Right lobe of liver (tissue), 4 donors: ENCODE data around the gene CHN2.
A peak's percentile ranks its signal among the peaks of the same experiment; 100 is the strongest.

ENCODE experiments used
- POLR2A ChIP-seq: fragments of 450-650 bp; IDR thresholded peaks from one replicate; pipeline ENCODE4 v1.6.1; 2017; ENCODE audit warnings: antibody characterized with exemption, mild to moderate bottlenecking
- TF ChIP-seq, protein P1 (sequence below), 4 donors: fragments of 200-600 bp in 3 of 4; fragments of 450-650 bp in 1 of 4; IDR thresholded peaks; one replicate each; pipeline versions ENCODE4 v1.5.1 to v1.8.0; 2016 to 2022; ENCODE audit warnings: antibody characterized with exemption in 4 of 4, mild to moderate bottlenecking in 2 of 4
- donor health status: DM: no; HTN: no; CAD: no.
- donor health status: DM: no; HTN: no; CAD: no.
- donor health status: DM: no; HTN: yes; CAD: no.

DNA sequence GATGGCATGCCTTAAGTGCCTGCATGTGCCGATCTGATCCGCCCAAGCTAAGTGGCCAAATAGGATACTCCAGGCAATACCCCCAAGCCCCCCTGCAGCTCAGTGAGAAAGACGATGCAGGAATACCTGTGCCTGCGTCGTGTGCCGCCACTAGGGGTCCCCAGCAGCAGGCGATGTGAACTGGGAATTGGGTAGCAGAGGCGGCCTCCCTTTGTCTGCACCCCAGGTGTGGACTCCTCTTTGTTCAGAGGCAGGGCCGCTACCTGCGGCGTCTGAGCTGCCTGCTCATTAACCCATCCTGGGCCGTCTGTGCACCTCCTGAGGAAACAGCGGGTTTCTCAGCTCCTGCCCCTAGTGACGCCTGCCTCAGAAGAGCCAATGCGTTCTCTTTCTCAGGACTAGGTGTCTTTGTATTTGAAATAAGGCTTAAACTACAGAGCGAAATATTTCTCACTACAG, 4.8 kb upstream of the CHN2 start:
- TF ChIP-seq POLR2A = no peak
- TF ChIP-seq, protein P1, sequence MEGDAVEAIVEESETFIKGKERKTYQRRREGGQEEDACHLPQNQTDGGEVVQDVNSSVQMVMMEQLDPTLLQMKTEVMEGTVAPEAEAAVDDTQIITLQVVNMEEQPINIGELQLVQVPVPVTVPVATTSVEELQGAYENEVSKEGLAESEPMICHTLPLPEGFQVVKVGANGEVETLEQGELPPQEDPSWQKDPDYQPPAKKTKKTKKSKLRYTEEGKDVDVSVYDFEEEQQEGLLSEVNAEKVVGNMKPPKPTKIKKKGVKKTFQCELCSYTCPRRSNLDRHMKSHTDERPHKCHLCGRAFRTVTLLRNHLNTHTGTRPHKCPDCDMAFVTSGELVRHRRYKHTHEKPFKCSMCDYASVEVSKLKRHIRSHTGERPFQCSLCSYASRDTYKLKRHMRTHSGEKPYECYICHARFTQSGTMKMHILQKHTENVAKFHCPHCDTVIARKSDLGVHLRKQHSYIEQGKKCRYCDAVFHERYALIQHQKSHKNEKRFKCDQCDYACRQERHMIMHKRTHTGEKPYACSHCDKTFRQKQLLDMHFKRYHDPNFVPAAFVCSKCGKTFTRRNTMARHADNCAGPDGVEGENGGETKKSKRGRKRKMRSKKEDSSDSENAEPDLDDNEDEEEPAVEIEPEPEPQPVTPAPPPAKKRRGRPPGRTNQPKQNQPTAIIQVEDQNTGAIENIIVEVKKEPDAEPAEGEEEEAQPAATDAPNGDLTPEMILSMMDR (IDR thresholded peaks at IDR 0.05) = peak; percentile 85 to 87 (median 87)
